Activated naive CD8-positive, alpha-beta T cell treated with anti-CD3 and anti-CD28 coated beads, Interleukin-2, amount 50 U/mL, for 16 hours (primary cell): ENCODE data around the gene LDLRAP1.
"Not testable (repeated sequence)": the region's sequence is repeated elsewhere in the genome, so short reads cannot be mapped to it uniquely, and the experiment has no call there.

Experiments used
- DNase-seq: peaks from one replicate; pipeline ENCODE4 v3.0.0-alpha.2; 2020; ENCODE audit warnings: low read depth, low spot score

Gene LDLRAP1

DNA sequence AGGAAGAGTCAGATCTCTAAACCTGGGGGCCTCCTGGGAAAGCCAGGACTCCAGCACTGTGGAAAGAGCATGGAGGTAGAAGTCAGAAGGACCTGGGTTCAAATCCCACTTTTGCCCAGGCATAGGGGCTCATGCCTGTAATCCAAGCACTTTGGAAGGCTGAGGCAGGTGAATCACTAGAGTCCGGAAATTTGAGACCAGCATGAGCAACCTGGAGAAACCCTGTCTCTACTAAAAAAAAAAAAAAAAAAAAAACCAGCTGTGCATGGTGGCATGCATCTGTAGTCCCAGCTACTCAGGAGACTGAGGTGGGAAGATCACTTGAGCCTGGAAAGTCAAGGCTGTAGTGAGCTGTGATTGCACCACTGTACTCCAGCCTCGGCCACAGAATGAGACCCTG is 31.8 kb downstream of the LDLRAP1 start:
- DNase-seq = no peak

DNA sequence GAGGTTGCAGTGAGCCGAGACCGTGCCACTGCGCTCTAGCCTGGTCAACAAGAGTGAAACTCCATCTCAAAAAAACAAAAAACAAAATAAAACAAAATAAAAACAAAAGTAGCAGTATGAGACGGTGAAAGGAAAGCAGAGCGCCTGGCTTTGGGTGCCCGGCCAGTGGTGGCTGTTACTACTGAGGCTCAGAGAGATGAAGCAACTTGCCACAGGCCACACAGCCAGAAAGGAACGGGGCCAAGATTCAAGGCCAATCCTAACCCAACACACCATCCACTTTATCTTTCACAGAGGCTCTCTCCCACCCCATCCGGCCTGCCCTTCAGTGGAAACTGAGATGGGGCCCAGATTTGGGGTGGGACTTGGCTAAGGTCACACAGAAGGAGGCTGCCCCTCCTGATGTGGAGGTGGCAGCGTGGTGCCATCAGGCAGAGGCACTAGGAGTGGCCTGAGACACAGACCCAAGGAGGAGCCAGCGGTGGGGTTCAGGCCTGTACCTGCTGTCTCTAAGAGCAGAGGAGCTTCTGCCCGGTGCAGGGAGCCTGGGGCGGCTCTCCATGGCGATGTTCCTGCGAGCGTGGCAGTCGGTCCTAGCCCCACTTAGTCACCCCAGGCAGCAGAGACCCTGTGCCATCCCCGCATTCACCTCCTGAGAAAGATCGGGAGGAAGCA is 33.2 kb downstream of the LDLRAP1 start:
- DNase-seq = no peak

DNA sequence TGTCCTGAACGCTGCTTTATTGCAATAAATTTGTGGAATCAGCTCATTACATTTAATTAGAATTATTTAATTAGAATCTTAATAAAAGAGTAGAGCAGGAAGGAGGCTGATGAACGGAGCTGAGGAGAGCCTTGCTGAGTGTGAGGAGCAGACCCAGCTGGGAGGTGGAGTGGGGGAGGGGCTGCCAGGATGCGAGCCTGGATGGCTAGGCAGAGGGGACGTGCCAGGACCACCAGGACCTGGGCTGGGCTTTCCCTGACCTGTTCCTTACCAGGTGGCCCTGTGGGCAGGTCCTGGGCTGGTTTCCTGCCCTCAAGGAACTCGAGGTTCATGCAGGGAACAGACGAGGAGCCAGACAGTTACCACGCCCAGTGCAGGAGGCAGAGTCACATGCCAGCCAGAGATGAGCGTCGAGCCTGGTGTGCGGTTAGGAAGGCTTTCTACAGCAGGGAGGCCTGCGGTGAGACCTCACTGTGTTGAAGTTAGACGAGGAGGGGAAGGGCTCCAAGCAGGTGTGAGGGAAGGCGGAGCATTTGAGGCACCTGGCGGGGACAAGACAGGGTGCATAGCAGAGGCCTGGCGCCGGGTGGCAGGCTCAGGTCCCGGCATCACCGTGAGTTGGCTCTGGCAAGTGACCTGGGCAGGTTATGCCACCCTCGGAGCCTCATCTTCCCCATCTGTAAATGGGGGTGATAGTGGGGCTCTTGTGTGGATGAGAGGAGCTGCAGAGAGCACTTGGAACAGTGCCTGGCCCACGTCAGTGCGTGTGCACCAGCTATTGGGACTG is 33.9 kb downstream of the LDLRAP1 start:
- DNase-seq = no peak

DNA sequence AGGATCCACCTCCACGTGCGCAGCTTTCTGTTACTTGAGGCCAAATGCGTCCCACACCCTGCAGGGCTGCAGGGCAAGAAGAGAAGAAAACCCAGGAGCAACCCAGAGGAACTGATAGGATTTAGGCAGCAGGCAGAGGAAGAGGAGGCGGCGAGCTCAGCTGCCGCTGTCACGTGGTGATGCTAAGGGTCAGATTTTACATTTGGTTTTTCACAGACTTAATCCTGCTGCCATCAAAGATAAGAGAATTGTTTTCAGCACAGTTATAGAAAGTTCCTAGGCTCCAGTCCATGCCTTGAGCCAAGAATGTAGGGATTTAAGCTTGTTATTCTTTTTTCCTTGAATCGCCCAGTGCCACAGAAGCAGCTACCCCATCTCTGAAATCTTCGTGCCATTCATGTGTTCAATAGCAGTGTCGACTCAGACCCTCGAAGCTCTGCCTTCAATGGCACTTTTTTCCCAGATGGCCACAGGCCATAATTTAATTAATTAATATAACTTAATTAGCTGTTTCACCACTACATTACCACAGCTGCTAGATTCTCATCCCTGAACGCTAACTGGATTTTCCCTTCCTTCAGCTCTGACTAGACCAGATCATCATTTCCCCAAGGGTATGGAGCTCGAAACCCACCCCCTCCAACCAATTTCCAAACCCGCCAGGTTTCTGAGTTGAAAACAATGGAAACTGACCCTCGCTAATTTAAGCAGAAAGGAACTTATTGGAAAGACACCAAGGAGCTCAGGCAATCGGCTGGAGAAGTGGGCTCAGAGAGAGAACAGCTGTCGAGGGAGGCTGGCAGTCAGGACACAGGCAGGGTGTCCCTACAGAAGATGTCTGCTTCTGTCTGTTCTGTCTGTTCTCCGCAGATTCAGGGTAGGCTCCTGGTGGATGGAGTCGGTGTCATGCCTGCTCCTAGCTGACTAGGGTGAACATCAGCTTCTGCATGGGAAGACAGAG is 36.2 kb downstream of the LDLRAP1 start:
- no peak for DNase-seq

DNA sequence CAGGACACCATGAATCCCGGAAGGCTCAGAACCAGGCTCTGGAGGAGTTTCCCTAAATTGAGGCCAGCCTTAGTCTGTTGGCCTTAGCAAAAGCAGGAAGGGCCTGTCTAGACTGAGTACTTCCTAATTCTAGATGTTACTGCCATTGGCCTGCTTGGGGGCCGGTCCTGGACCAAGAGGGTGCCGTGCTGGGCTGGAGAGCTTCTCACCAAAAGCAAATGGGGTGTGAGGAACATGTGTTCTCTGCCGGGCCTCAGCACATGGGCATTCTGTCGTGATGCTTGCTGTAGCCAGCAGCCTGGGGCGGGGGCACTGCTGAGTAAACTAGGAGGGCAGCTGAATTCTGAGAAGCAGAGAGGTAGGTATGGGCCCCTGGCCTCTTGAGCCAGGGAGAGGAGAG is 37.5 kb downstream of the LDLRAP1 start:
- no peak for DNase-seq

DNA sequence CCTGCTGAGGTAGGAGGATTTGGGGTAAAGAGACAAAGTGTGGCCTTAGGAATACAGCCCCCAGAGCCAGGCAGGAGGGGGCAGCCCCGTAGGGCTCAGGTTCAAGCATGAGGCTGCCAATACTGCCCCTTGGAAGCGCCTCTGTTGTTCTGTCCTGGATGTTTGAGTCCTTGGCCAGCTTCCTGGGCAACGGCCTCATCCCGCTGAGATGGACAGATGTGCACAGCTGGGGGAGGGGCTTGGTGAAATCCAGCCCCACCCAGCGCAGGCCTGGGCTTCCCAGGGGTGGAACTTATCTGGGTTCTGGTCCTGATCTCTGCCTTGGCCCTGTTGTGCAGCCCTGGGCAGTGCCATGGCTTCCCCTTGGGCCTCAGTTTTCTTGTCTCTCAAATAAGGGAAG is 38.4 kb downstream of the LDLRAP1 start:
- DNase-seq = no peak

DNA sequence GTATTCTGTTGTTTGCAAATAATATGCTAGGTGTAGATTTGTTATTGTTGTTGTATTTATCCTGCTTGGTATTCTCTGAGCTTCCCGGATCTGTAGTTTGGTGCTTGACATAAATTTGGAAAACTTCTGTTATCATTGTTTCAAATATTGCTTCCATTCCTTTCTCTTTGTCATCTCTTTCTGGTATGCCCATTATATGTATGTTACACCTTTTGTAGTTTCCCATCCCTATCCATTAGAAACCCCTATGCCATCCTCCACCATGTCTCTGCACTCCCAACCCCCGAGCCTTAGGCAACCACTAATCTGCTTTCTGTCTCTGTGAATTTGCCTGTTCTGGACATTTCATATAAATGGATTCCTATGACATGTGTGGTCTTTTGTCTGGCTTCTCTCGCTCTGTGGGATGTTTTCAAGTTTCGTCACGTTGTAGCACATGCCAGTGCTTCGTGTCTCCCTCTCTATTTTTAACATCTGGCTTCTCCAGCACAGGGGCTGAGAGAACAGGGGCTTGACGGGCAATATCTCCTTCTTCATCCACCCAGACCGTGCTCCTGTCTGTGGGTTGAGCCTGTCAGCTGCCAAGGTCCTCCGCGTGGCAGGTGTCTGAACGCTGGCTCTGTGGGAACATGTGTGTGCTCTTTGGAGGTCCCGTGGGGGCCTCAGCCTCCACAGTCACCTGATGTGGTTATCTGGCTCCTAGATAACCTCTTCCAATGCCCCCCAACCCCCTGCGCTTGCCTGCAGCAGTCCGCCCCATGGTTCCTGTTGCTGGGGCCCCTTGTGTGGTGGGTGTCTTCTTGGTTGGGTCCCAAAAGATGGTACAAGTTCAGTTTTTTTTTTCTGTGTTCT is 40.3 kb downstream of the LDLRAP1 start:
- DNase-seq = no peak

DNA sequence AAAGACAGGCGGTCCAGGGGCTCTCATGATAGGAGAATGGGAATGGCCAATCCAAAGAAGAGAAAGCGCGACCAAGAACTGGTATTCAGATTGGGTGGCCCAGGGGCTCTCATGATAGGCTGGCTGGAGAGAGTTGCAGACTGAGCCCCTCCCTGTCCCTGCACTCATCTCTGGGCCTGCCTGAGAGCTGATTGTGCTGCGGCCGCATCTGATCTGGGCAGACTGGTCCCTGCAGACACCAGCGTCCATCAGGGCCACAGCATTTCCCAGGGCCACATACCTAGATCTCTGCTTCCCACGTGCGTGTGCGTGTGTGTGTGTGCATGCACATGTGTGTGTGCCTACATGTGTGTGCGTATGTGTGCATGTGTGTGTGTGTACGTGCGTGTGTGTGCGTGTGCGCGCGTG is 42.8 kb downstream of the LDLRAP1 start:
- no peak for DNase-seq

DNA sequence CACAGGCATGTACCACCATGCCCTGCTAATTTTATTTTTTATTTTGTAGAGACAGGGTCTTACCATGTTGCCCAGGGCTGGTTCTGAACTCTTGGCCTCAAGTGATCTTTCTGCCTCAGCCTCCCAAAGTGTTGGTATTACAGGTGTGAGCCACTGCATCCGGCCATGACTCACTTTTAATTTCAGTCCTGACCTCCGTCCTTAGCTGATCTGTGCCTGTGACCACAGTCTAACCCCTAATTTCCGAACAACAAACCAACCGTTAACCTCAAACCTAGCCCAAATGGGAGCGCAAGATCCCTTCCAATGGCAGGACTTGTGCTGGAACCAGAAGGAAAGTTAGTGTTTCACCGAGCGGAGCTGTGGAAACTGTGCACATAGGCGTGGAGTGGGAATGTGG is 43.9 kb downstream of the LDLRAP1 start:
- DNase-seq = no peak

DNA sequence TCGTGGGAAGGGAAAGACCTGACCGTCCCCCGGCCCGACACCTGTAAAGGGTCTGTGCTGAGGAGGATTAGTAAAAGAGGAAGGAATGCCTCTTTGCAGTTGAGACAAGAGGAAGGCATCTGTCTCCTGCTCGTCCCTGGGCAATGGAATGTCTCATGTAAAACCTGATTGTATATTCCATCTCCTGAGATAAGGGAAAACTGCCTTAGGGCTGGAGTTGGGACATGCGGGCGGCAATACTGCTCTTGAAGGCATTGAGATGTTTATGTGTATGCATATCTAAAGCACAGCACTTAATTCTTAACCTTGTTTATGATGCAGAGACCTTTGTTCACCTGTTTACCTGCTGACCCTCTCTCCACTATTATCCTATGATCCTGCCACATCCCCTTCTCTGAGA is 44.8 kb downstream of the LDLRAP1 start:
- DNase-seq = not testable (repeated sequence)

DNA sequence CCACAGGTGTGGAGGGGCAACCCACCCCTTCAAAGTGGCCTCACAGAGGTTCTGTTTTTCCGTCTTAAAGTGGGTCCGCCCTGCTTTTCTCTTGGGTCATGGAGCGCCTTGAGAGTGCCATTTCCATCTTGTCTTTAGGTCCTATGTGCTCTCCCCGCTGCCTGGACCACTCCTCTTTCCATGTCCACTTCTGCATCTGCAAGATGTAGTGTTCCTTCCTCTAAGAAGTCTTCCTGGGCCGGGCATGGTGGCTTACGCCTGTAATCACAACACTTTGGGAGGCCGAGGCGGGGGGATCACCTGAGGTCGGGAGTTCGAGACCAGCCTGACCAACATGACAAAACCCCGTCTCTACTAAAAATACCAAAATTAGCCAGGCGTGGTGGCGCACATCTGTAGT is 45.4 kb downstream of the LDLRAP1 start:
- DNase-seq = not testable (repeated sequence)

DNA sequence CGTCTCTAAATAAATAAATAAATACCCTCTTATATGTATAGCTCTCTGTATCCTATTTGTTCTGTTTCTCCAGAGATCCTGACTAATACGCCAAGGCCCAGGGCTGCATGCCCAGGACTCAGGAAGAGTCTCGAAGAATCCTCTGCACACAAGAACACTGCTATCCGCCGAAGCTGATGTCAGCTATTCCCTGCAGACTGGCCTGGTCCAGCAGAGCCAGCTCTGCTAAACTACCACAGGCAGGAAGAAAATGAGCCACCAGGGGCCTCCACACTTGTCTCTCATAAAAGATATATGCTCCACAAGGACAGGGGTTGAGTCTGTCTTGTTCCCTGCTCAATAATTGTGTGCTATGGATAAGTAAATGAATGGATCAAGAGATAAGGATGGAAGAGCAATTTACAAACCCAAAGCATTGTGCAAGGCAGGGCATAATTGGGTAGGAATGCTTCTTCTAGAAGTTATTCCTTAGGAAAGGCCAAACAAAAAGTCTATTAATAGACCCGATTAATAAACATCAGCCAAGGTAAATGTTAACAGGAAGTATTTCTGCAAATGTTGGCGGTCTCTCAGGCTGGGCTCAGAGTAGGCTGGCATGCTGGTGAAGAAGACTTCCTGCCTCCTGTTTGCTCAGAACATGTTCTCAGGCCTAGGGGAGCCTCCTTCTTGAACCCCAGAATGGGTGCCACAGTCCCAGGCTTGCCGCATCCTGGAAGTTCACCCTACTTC is 46.9 kb downstream of the LDLRAP1 start:
- no peak for DNase-seq

DNA sequence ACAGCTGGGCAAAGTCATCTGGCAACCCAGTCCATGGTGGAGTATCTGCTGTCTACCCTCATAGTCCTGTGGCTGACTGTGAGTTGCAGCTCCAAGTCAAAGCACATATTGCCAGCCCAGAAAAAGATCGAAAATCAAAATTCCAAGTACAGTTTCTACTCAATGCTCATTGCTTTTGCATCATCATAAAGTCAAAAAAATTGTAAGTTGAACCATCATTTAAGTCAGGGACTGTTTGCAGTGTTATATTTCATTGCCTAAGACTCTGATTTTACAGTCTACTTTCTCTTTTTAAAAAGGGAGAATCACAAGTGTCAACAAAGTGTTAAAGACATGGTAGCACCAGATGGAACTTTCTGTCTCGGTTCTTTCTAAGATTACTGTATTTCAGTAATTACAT is 50.5 kb downstream of the LDLRAP1 start:
- no peak for DNase-seq

DNA sequence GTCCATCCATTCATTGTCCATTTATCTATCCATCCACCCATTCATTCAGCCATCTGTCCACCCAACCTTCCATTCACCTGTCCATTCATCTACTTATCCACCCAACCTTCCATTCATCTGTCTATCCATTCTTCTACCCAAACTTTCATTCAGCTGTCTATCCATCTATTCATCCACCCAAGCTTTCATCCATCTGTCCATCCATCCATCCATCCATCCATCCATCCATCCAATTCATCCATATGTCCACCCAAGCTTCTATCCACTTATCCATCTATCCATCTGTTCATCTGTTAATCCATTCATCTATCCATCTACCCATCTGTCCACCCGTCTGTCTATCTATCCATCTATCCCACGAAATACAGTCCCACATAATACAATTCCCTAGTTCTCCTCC is 51.6 kb downstream of the LDLRAP1 start:
- no peak for DNase-seq

DNA sequence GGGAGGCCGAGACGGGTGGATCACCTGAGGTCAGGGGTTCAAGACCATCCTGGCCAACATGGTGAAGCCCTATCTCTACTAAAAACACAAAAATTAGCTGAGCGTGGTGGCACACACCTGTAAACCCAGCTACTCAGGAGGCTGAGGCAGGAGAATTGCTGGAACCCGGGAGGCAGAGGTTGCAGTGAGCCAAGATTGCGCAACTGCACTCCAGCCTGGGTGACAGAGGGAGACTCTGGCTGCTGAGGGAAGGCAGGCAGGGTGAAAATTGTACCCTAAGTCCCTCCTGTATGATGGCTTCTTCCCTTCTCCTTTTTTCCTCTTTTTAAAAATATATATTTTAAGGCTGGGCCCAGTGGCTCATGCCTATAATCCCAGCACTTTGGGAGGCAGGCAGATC is 53.2 kb downstream of the LDLRAP1 start:
- not testable (repeated sequence) for DNase-seq

DNA sequence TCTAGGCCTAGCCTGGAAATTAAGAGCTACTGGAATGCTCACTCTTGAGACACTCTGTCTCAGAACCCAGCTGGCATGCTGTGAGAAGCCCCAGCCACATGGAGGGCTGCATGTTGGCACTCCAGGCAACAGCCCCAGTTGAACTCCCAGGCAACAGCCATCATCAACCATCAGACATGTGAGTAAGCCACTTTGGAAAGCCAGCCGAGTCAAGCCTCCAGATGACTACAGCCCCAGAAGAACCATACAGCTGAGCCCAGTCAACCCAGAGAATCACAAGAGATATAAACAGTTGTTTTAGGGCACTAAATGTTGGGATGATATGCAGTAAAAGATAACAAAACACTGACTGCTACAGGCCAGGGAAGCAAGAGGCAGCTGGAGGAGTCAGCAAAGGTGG is 55.5 kb downstream of the LDLRAP1 start:
- no peak for DNase-seq

DNA sequence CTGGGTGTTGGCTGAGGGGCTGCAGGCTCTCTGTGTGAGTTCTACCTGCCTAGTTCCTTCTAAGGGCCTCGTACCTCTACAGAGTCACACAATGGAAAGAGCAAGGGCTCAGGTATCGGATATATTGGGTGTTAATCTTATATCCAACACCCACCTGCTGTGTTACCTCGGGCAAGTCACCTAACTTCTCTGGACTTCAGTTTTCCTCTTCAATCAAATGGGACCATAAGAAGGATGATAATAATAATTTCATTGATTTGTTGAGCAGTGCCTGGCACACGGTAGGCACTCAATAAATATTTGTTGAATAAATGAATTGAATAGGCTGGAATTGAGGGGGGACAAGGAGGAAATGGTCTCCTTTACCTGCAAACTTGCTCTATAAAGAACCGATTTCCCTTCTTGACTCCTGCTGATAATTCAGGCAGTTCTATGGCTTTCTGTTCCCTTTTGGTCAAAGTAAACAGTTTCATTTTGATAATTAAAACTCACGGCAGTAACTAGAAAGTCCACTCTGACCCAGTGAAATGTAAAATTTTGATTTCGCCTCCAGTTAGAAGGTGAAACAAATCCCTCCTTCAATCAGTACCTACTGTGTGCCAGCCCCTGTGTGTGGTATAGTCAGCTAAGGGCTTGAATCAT is 56.7 kb downstream of the LDLRAP1 start:
- DNase-seq = no peak

DNA sequence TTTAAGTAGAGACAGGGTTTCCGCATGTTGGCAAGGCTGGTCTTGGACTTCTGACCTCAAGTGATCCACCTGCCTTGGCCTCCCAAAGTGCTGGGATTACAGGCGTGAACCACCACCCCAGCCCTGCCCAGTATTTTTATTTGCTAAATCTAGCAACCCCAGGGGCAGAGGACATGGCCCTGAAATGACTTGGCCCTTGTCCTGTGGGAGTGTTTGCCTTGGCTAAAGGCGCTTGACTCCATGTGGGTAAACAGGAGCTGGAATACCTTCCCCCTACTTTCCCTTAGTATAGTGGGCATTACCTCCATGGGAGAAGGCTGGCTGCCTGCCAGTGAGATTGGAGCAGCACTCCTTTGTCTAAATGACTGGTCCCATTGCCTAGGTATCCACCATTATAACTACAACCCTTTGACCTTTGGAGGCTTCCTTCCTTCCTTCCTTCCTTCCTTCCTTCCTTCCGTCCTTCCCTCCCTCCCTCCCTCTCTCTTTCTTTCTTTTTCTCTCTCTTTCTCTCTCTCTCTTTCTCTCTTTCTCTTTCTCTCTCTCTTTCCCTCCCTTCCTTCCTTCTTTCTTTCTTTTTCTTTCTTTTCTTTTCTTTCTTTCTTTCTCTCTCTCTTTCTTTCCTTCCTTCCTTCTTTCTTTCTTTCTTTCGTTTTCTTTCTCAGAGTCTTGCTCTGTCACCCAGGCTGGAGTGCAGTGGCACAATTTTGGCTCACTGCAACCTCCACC is 57.7 kb downstream of the LDLRAP1 start:
- DNase-seq = not testable (repeated sequence)

DNA sequence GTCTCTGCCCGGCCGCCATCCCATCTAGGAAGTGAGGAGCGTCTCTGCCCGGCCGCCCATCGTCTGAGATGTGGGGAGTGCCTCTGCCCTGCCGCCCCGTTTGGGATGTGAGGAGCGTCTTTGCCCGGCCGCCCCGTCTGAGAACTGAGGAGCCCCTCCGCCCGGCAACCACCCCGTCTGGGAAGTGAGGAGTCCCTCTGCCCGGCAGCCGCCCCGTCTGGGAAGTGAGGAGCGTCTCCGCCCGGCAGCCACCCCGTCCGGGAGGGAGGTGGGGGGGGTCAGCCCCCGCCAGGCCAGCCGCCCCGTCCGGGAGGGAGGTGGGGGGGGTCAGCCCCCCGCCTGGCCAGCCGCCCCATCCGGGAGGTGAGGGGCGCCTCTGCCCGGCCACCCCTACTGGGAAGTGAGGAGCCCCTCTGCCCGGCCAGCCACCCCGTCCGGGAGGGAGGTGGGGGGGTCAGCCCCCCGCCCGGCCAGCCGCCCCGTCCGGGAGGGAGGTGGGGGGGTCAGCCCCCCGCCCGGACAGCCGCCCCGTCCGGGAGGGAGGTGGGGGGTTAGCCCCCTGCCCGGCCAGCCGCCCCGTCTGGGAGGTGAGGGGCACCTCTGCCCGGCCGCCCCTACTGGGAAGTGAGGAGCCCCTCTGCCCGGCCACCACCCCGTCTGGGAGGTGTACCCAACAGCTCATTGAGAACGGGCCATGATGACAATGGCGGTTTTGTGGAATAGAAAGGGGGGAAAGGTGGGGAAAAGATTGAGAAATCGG is 60.6 kb downstream of the LDLRAP1 start:
- DNase-seq = not testable (repeated sequence)
